NCI-H526 (cell line): ENCODE data around the gene CISD2.
"Not testable (repeated sequence)": the region's sequence is repeated elsewhere in the genome, so short reads cannot be mapped to it uniquely, and the experiment has no call there.

ENCODE experiments used
- DNase-seq, 2 experiments: peaks; one replicate each; lab custom pipeline; 2025; lab: John Stamatoyannopoulos, UW

CISD2 gene

GRCh38 chr4:102849579-102850104, 19.1 kb upstream of the CISD2 start:
- DNase-seq: no peak

- DNase-seq: no peak
Observed at GRCh38 chr4:102850370-102850769, 18.4 kb upstream of the CISD2 start.

GRCh38 chr4:102858828-102859464, 9.8 kb upstream of the CISD2 start:
- no peak for DNase-seq

DNA sequence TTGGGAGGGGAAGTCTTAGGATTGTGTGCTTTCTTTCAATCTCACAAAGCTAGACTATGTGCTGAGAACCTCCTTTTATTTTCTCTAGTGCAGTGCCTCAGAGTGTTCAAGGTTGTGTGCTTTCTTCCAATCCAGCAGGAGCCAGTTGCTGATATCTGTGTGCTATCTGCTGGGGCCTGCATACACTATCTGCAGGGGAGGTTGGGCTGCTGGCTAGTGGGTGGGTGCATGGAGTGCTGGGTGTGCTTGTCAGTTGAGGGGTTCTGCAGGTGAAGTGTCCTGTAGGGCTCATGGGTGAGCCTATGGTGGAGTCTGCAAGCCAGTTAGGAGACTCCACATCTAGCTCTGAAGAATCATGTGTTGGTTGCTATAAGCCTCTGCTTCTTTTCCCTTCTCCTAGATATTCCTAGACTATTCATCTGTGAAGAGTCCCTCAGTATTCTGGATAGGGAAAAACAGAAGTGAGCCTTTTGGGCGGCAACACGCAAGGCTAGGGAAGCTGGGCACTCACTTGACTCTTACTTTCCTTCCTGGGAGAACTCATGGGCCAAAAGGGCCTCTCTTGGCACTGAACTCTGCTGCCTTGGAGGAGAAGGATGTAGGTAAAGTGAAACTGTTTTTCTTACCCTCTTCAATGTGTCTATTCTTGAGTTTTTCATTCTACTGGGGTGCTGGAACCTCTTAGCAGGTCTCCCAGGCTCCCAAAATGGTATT, 8.0 kb upstream of the CISD2 start:
- no peak for DNase-seq

DNA sequence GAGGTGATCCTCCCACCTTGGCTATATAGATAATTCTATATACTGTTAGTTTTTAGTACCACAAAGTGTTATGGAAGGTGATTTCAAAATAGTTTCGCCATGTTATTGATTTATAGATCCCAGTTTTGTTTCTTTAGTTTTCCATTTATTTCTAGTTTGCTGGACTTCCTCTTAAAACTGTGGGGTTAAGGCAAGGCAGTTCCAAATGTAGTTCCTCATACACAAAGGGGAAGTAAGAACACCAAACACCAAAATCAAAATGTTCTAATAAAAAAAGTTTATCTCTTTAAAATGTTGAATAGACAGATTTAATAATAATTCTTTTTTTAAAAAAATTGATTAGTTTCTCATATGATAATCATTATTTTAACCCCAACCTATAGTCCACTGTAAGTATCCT, 6.8 kb upstream of the CISD2 start:
- no peak for DNase-seq

DNA sequence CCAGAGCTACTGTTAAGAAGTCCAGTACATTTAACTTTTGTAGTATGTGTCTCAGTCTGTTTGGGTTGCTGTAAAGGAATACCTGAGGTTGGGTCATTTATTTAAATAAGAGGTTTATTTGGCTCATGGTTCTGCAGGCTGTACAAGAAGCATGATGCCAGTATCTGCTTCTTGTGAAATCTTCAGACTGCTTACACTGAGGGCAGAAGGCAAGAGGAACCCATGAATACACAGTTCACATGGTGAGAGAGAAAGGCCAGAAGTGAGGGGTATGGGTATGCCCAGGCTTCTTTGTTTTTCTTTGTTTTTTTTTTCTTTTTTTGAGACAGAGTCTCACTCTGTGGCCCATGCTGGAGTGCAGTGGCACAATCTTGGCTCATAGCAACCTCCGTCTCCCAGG, 6.0 kb upstream of the CISD2 start:
- DNase-seq: no peak

DNA sequence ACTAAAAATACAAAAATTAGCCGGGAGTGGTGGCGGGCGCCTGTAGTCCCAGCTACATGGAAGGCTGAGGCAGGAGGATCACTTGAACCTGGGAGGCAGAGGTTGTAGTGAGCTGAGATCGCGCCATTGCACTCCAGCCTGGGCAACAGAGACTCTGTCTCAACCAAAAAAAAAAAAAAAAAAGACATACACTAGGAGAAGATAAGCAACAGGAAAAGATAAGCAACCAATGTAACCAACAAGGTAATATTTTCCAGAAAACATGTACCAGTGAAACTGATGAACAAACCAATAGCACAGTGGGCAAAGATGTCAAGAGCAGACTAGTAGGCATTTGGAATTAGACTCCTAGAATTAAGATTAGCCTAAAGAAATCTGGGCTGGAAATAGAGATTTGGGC, 3.5 kb upstream of the CISD2 start:
- DNase-seq: not testable (repeated sequence)

DNA sequence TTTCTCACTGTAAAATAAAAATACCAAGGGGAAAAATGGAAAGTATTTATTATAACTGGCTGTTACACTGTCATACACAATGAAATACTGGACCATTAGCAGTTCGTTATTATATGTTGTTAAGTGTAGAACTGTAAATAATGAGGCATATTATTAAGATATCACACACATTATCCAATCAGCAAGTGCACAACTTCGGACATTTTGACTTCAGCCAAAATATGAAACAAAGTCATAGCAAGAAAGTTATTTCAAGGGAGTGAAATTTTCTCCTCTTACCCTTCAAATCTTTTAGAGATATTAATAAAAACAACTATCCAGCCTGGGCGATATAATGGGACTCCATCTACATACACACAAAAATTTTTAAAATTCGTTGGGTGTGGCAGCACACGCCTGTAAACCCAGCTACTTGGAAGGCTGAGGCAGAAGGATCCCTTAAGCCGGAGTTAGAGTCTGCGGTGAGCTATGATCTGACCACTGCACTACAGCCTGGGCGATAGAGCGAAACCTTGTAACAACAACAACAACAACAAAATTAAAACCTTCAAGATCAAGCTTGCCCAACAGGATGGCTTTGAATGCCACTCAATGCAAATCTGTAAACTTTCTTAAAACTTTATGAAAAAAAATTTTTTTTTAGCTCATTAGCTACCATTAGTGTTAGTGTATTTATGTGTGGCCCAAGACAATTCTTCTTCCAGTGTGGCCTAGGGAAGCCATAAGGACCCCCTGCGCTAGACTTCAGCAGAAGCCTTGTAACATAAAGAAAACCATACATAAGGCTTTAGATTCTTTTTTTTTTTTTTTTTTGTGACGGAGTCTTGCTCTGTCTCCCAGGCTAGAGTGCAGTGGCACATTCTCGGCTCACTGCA, 1.3 kb upstream of the CISD2 start:
- DNase-seq: no peak

DNA sequence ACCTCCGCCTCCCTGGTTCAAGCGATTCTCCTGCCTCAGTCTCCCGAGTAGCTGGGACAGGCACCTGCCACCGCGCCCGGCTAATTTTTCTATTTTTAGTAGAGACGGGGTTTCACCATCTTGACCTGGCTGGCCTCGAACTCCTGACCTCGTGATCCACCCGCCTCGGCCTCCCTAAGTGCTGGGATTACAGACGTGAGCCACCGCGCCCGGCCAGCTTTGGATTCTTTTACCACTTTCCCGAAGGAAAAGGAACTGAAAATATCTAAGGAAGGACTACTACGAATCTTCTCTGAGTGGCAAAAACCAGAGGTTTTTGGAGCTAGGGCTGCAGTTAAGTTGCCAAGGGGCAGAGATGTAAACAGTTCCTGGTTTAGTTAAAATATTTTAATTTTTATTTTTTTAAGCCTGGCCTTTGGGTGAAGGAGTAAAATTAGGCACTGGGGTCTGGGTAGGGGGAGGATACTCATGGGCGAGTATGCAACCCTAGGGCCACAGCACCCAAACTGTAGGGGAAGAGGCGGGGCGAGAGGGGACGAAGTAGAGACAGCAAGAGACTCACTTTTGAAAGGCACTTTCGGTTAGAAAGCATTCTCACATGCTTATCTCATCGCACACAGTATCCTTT, 525 bp upstream of the CISD2 start:
- DNase-seq: no peak

GRCh38 chr4:102869569-102870197, 891 bp downstream of the CISD2 start:
- peak in 1 of 2 experiments; percentile 16 for DNase-seq

GRCh38 chr4:102871772-102872171, 3.0 kb downstream of the CISD2 start:
- DNase-seq: no peak

DNA sequence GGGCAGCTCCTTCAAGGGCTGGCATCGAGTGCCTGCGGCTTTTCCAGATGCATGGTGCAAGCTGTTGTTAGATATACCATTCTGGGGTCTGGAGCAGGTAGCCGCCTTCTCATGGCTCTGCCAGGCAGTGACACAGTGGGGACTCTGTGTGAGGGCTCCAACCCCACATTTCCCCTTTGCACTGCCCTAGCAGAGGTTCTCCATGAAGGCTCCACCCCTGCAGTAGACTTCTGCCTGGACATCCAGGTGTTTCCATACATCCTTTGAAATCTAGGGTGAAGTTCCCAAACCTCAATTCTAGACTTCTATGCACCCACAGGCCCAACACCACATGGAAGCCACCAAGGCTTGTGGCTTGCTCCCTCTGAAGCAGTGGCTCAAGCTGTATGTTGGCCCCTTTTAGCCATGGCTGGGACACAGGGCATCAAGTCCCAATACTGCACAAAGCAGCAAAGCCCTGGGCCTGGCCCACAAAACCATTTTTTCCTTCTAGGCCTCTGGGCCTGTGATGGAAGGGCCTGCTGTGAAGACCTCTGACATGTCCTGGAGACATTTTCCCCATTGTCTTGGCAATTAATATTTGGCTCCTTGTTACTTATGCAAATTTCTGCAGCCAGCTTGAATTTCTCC, 8.8 kb downstream of the CISD2 start:
- not testable (repeated sequence) for DNase-seq

DNA sequence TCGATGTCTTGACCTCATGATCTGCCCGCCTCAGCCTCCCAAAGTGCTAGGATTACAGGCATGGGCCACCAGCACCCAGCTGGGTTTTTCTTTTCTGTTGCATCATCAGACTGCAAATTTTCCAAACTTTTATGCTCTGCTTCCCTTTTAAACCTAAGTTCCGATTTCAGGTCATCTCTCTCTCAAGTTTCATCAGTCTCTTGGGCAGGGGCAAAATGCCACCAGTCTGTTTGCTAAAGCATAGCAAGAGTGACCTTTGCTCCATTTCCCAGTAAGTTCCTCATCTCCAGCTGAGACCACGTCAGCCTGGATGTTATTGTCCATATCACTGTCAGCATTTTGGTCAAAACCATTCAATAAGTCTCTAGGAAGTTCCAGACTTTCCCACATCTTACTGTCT, 9.6 kb downstream of the CISD2 start:
- not testable (repeated sequence) for DNase-seq

DNA sequence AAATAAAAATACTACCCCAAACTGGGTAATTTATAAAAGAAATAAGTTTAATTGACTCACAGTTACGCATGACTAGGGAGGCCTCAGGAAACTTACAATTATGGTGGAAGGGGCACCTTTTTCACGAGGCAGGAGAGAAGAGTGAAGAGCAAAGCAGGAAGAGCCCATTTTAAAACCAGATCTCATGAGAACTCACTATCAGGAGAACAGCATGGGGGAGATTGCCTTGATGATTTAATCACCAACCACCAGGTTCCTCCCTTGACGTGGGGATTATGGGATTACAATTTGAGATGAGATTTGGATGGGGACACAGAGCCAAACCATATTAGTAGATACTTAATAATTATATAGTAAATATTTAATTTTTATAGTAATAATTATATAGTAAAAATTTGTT, 10.1 kb downstream of the CISD2 start:
- no peak for DNase-seq

- DNase-seq: no peak
Observed at GRCh38 chr4:102881343-102881742, 12.6 kb downstream of the CISD2 start.

DNA sequence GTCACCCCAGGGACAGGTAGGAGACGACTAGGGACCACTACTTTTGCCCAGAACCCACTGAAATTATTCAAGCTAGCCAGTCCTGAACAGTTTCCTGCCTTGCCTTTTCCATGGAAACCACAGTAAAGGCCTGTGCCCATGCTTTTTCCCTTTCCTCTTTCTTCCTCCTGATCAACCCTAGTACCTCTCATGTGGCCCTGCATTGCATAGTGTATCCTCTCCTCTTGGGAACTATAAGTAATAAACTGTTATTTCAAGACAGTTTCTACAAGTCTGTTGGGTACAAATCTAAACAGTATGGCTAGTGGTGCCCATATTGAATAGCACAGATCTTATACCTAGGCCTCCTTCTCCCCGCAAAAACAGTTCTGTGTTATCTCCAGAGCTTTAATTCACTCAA, 14.5 kb downstream of the CISD2 start:
- no peak for DNase-seq

- DNase-seq: not testable (repeated sequence)
Observed at GRCh38 chr4:102888570-102888969, 19.8 kb downstream of the CISD2 start.

GRCh38 chr4:102889866-102890265, 21.1 kb downstream of the CISD2 start:
- DNase-seq: not testable (repeated sequence)

DNA sequence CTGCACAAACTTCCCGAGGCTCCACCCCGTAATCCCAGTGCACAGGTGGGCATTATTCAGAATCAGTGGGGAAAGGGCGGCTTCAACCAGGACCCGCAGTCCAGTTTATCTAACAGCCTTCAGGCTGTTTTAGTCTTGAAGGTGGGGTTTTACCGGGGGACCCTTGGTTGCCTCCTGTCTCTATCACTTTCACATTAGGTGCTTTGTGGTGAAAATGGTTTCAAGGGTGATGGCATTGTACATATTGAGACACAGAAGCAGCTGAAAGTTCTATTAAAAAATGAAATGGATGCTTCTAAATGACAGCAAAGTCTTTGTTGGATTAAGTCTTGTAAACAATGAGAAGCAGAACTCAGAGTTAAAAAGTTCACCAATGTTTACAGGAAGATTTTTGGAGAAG, 27.8 kb downstream of the CISD2 start:
- not testable (repeated sequence) for DNase-seq

GRCh38 chr4:102897610-102898009, 28.8 kb downstream of the CISD2 start:
- DNase-seq: not testable (repeated sequence)

- no peak for DNase-seq
Observed at GRCh38 chr4:102901804-102902203, 33.0 kb downstream of the CISD2 start.
